Measurements from ENCODE around the gene AGAP5.
"Not testable (repeated sequence)": the region's sequence is repeated elsewhere in the genome, so short reads cannot be mapped to it uniquely, and the experiment has no call there.

GRCh38 chr10:73714483-73714882 lies 16.6 kb upstream of the AGAP5 start:
- not testable (repeated sequence) for TF ChIP-seq ZNF850 (CRISPR knock-in tag; conservative IDR thresholded peaks at IDR 0.05); MAZ (IDR thresholded peaks at IDR 0.05; ENCODE audit: borderline replicate concordance, low read depth, low read length); MAZ (CRISPR knock-in tag; IDR thresholded peaks at IDR 0.05; ENCODE audit: low read depth); ZSCAN29 (CRISPR knock-in tag; conservative IDR thresholded peaks at IDR 0.05); HDAC6 (IDR thresholded peaks at IDR 0.05; ENCODE audit: low read depth, low read length); ZBTB49 (CRISPR knock-in tag; IDR thresholded peaks at IDR 0.05; ENCODE audit: borderline replicate concordance); SOX13 (IDR thresholded peaks at IDR 0.05); SOX13 (CRISPR knock-in tag; conservative IDR thresholded peaks at IDR 0.05 in 1 of 2, IDR thresholded peaks at IDR 0.05 in 1 of 2); TERF1 (CRISPR knock-in tag; IDR thresholded peaks at IDR 0.05); POLR2A (IDR thresholded peaks at IDR 0.05; ENCODE audit: insufficient read depth in 1 of 2, low read depth in 2 of 2, low read length in 2 of 2)
- TF ChIP-seq, protein P1, sequence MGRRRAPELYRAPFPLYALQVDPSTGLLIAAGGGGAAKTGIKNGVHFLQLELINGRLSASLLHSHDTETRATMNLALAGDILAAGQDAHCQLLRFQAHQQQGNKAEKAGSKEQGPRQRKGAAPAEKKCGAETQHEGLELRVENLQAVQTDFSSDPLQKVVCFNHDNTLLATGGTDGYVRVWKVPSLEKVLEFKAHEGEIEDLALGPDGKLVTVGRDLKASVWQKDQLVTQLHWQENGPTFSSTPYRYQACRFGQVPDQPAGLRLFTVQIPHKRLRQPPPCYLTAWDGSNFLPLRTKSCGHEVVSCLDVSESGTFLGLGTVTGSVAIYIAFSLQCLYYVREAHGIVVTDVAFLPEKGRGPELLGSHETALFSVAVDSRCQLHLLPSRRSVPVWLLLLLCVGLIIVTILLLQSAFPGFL (CRISPR knock-in tag; IDR thresholded peaks at IDR 0.05), result not testable (repeated sequence)
- TF ChIP-seq, protein P2, sequence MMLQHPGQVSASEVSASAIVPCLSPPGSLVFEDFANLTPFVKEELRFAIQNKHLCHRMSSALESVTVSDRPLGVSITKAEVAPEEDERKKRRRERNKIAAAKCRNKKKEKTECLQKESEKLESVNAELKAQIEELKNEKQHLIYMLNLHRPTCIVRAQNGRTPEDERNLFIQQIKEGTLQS (CRISPR knock-in tag; IDR thresholded peaks at IDR 0.05), result not testable (repeated sequence)
- TF ChIP-seq, protein P3, sequence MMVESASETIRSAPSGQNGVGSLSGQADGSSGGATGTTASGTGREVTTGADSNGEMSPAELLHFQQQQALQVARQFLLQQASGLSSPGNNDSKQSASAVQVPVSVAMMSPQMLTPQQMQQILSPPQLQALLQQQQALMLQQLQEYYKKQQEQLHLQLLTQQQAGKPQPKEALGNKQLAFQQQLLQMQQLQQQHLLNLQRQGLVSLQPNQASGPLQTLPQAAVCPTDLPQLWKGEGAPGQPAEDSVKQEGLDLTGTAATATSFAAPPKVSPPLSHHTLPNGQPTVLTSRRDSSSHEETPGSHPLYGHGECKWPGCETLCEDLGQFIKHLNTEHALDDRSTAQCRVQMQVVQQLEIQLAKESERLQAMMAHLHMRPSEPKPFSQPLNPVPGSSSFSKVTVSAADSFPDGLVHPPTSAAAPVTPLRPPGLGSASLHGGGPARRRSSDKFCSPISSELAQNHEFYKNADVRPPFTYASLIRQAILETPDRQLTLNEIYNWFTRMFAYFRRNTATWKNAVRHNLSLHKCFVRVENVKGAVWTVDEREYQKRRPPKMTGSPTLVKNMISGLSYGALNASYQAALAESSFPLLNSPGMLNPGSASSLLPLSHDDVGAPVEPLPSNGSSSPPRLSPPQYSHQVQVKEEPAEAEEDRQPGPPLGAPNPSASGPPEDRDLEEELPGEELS (CRISPR knock-in tag; IDR thresholded peaks at IDR 0.05), result not testable (repeated sequence)
- TF ChIP-seq, protein P4, sequence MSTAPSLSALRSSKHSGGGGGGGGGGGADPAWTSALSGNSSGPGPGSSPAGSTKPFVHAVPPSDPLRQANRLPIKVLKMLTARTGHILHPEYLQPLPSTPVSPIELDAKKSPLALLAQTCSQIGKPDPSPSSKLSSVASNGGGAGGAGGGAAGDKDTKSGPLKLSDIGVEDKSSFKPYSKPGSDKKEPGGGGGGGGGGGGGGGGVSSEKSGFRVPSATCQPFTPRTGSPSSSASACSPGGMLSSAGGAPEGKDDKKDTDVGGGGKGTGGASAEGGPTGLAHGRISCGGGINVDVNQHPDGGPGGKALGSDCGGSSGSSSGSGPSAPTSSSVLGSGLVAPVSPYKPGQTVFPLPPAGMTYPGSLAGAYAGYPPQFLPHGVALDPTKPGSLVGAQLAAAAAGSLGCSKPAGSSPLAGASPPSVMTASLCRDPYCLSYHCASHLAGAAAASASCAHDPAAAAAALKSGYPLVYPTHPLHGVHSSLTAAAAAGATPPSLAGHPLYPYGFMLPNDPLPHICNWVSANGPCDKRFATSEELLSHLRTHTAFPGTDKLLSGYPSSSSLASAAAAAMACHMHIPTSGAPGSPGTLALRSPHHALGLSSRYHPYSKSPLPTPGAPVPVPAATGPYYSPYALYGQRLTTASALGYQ (CRISPR knock-in tag; IDR thresholded peaks at IDR 0.05), result not testable (repeated sequence)
- TF ChIP-seq, protein P5, sequence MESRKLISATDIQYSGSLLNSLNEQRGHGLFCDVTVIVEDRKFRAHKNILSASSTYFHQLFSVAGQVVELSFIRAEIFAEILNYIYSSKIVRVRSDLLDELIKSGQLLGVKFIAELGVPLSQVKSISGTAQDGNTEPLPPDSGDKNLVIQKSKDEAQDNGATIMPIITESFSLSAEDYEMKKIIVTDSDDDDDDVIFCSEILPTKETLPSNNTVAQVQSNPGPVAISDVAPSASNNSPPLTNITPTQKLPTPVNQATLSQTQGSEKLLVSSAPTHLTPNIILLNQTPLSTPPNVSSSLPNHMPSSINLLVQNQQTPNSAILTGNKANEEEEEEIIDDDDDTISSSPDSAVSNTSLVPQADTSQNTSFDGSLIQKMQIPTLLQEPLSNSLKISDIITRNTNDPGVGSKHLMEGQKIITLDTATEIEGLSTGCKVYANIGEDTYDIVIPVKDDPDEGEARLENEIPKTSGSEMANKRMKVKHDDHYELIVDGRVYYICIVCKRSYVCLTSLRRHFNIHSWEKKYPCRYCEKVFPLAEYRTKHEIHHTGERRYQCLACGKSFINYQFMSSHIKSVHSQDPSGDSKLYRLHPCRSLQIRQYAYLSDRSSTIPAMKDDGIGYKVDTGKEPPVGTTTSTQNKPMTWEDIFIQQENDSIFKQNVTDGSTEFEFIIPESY (CRISPR knock-in tag; IDR thresholded peaks at IDR 0.05), result not testable (repeated sequence)
- TF ChIP-seq, protein P6, sequence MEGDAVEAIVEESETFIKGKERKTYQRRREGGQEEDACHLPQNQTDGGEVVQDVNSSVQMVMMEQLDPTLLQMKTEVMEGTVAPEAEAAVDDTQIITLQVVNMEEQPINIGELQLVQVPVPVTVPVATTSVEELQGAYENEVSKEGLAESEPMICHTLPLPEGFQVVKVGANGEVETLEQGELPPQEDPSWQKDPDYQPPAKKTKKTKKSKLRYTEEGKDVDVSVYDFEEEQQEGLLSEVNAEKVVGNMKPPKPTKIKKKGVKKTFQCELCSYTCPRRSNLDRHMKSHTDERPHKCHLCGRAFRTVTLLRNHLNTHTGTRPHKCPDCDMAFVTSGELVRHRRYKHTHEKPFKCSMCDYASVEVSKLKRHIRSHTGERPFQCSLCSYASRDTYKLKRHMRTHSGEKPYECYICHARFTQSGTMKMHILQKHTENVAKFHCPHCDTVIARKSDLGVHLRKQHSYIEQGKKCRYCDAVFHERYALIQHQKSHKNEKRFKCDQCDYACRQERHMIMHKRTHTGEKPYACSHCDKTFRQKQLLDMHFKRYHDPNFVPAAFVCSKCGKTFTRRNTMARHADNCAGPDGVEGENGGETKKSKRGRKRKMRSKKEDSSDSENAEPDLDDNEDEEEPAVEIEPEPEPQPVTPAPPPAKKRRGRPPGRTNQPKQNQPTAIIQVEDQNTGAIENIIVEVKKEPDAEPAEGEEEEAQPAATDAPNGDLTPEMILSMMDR (CRISPR knock-in tag; IDR thresholded peaks at IDR 0.05), result not testable (repeated sequence)

All from HepG2 (cell line).